HCEC 1CT (cell line): ENCODE measurements around the gene BEND5.

Experiments used
- DNase-seq: peaks from one replicate; pipeline ENCODE4 v3.0.0-alpha.2; 2017

Gene BEND5

GRCh38 chr1:48678710-48679505 is 97.8 kb downstream of the BEND5 start:
- no peak for DNase-seq
